ENCODE data around the gene ACAP3. TPM values are rescaled to one million over a fixed set of nuclear protein-coding genes. Genes with fewer than 3 reads are reported as not detected.
"Not testable (repeated sequence)": the region's sequence is repeated elsewhere in the genome, so short reads cannot be mapped to it uniquely, and the experiment has no call there.

The ACAP3 gene
- polyA plus RNA-seq, 3 donors, result 22.4 to 39.1 (median 38.3) TPM

- DNase-seq (ENCODE audit: extremely low read depth in 1 of 11, low read depth in 9 of 11, low spot score in 4 of 11), result no peak
These were observed 47.7 kb downstream of the ACAP3 start for GRCh38 chr1:1259951-1260600.

- no peak for DNase-seq (ENCODE audit: extremely low read depth in 1 of 11, low read depth in 9 of 11, low spot score in 4 of 11)
These were observed 48.2 kb downstream of the ACAP3 start for GRCh38 chr1:1259540-1259939.

- DNase-seq (ENCODE audit: extremely low read depth in 1 of 11, low read depth in 9 of 11, low spot score in 4 of 11), result no peak
These were observed 48.6 kb downstream of the ACAP3 start for GRCh38 chr1:1259119-1259488.

- DNase-seq (ENCODE audit: extremely low read depth in 1 of 11, low read depth in 9 of 11, low spot score in 4 of 11), result no peak
These were observed 50.5 kb downstream of the ACAP3 start for GRCh38 chr1:1256956-1257871.

GRCh38 chr1:1255611-1256010 is 52.1 kb downstream of the ACAP3 start:
- DNase-seq (ENCODE audit: extremely low read depth in 1 of 11, low read depth in 9 of 11, low spot score in 4 of 11), result no peak

- DNase-seq (ENCODE audit: extremely low read depth in 1 of 11, low read depth in 9 of 11, low spot score in 4 of 11), result no peak
These were observed 52.7 kb downstream of the ACAP3 start for GRCh38 chr1:1255078-1255477.

- no peak for DNase-seq (ENCODE audit: extremely low read depth in 1 of 11, low read depth in 9 of 11, low spot score in 4 of 11)
These were observed 53.1 kb downstream of the ACAP3 start for GRCh38 chr1:1254667-1254998.

GRCh38 chr1:1253972-1254666 is 53.6 kb downstream of the ACAP3 start:
- DNase-seq (ENCODE audit: extremely low read depth in 1 of 11, low read depth in 9 of 11, low spot score in 4 of 11), result no peak

GRCh38 chr1:1253314-1253713 is 54.4 kb downstream of the ACAP3 start:
- no peak for DNase-seq (ENCODE audit: extremely low read depth in 1 of 11, low read depth in 9 of 11, low spot score in 4 of 11)

- DNase-seq (ENCODE audit: extremely low read depth in 1 of 11, low read depth in 9 of 11, low spot score in 4 of 11), result no peak
These were observed 56.9 kb downstream of the ACAP3 start for GRCh38 chr1:1250786-1251284.

GRCh38 chr1:1248009-1248913 is 59.5 kb downstream of the ACAP3 start:
- not testable (repeated sequence) for DNase-seq (ENCODE audit: extremely low read depth in 1 of 11, low read depth in 9 of 11, low spot score in 4 of 11)

GRCh38 chr1:1247341-1247913 is 60.3 kb downstream of the ACAP3 start:
- DNase-seq (ENCODE audit: extremely low read depth in 1 of 11, low read depth in 9 of 11, low spot score in 4 of 11), result no peak

- no peak for DNase-seq (ENCODE audit: extremely low read depth in 1 of 11, low read depth in 9 of 11, low spot score in 4 of 11)
These were observed 61.0 kb downstream of the ACAP3 start, which contains the start of gene C1QTNF12 for GRCh38 chr1:1246577-1247340. TSS of gene C1QTNF12 (minus strand) at chr1:1246722. CDS start at chr1:1246690, 32 bp downstream.

- no peak for DNase-seq (ENCODE audit: extremely low read depth in 1 of 11, low read depth in 9 of 11, low spot score in 4 of 11)
These were observed 61.7 kb downstream of the ACAP3 start for GRCh38 chr1:1245817-1246576.

GRCh38 chr1:1245178-1245816 is 62.4 kb downstream of the ACAP3 start:
- no peak for DNase-seq (ENCODE audit: extremely low read depth in 1 of 11, low read depth in 9 of 11, low spot score in 4 of 11)

GRCh38 chr1:1244192-1244811 is 63.4 kb downstream of the ACAP3 start:
- no peak for DNase-seq (ENCODE audit: extremely low read depth in 1 of 11, low read depth in 9 of 11, low spot score in 4 of 11)
